Measurements from ENCODE around the gene ENAH.

GRCh38 chr1:225668222-225668621 is 15.3 kb upstream of the ENAH start:
- no peak for TF ChIP-seq CTCF (IDR thresholded peaks at IDR 0.05 in 2 of 3, conservative IDR thresholded peaks at IDR 0.05 in 1 of 3; ENCODE audit: borderline replicate concordance in 1 of 3, insufficient read depth in 1 of 3, low read depth in 2 of 3, low read length in 2 of 3)
- no peak for TF ChIP-seq MAX (IDR thresholded peaks at IDR 0.05)
- no peak for TF ChIP-seq REST (IDR thresholded peaks at IDR 0.05; ENCODE audit: low read depth)
